AG08396 (cell line): ENCODE results near the gene SCN11A.

Experiments used
- DNase-seq: peaks from one replicate; pipeline ENCODE4 v3.0.0; 2012; ENCODE audit warnings: low spot score, mixed read lengths

SCN11A gene

DNA sequence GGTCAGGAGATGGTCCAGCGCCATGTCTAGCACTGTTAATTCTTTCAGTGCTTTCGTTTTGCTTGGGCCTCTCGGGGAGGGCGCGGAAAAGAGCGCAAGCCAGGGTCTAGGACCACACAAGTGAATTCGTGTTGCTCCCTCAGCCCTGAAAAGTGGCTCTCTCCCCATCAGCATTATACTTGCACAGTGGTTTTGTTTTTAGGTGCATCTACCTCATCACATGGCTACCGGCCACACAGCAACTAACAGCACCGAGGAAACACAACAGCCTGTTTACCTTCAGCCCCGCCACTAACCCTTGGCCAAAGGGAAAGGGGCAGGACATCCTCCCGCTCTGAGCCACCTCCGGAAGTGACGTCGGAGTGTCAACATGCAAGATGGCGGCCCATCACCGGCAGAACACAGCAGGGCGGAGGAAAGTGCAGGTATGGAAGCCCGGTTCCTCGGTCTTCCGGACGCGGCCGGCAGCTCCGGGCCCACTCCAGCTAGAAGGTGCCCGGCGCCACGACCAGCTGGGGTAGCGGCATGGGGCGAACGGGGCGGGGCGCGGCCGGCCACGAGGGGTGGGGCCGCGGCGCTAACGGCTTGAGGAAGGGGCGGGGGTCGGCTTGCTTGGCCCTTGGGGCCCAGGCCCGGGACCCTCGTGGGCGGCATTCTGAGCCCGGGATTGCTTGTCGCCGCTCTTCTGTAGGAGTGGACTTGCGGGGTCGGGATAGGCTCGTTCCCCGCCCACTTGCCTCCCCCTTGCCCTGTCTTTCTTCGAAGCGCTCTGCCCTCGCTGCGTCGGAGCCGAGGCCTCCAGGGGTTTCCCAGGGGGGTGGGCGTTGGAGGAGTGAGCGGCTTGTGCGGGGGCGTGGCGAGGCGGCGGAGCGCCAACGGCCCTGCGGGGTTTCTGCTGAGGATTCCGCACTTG is at the start of gene SCN11A, which contains the start of gene WDR48:
SCN11A (minus strand) TSS at position 296 of the 913 bp plus-strand sequence. CDS start 101,582 bp downstream, outside the sequence.
WDR48 (plus strand) TSS at position 368 of the 913 bp plus-strand sequence; CDS start at position 378, 10 bp downstream.
- DNase-seq, result peak; percentile 94

DNA sequence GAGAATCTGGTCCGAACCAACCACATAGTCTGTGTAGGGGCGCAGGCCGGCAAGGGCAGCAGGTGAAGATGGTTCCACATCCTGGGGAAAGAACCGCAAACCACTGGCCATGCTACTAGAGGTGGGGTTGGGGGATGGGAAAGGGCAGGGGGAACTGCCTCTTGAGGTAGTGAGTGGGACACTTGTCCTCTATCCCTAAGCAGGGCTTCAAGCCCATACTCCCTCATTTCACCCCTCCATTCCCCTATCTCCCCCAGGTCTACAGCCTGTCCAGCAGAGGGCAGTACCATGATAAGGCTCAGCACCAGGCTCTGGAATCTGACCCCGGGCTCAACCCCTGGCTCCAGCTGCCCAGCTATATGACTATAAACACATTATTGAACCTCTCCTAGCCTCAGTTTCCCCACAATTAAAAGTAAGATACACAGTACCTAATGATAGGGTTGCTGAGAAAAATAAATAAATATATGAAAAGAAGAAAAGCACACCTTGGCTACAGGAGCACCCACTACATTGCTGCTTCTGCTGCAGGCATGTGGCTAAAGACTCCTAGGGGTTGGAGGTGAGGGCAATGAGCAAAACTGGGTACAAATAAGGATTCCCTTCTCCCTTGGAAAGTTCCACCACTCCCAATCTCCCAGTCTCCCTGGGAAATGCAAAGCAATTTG is 49.4 kb upstream of the SCN11A start:
- peak; percentile 76 for DNase-seq

DNA sequence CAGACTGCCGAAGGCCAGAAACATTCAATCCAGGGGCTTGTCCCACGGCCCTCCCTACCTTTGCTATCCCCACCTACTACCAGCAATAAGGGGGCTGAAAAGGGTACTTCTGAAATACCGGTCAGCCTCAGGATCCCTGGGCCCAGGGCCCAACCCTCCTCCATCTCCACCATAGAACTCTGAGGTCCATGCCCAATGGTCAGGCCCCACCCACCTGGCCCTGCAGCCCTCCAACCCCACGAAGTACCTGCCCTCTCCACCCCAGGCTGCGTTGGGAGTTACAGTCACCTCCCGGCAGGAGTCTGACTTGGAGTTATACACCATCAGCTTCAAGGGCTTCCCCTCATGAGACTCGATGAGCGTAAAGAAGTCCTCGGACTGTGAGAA is 48.7 kb upstream of the SCN11A start:
- DNase-seq, result no peak

DNA sequence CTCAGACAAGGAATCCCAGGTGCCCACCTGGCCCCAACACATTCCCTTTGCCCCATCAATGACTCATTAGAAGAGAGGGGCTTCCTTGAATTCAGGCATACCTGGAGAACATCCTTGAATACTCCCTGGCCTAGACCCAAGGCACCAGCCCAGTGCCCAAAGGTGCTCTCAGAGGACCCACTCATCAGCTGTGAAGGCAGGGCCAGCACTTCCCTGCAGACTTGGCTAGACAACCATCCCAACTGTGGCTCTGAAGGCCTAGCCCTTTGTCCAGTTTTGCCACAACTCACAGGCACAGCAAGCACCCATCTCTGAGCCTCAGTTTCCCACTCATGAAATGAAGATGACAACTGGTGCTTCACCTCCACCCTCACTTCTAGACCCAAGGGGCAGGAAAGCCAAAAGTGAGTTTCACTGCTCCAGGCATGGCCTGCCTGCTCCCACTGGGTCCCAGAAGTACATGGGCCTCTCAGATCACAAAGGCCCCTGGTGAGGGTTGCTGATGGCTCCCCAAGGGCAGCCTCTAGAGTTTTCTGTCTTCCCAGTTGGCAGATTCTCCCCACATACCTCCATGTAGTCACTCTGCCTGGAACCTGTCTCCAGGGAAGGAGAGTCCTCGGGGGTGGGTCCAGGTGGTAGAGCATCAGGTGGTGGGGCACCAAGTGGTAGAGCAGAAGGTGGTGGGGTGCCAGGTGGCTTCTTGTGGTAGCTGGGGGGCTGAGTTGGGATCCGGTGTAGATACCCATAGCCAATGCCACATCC is 48.2 kb upstream of the SCN11A start:
- DNase-seq, result no peak

DNA sequence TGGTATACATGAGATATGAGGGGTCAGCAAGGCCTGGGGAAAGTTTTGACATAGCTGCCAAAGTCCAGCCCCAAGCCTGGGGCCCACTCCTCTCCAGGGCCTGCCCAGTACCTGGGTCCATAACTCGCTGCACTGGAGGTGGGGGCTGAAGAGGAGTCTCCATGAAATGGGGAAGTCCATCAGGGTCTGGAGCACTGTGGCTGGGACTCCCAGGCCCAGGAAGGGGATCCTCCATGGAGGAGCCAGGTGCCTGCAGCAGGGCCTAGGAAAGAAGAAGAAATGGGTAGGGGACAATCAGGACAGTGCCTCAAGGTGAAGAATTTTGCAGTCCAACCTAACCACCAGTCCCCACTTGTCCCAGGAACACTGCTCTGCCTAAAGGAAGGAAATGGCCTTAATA is 47.5 kb upstream of the SCN11A start:
- no peak for DNase-seq

DNA sequence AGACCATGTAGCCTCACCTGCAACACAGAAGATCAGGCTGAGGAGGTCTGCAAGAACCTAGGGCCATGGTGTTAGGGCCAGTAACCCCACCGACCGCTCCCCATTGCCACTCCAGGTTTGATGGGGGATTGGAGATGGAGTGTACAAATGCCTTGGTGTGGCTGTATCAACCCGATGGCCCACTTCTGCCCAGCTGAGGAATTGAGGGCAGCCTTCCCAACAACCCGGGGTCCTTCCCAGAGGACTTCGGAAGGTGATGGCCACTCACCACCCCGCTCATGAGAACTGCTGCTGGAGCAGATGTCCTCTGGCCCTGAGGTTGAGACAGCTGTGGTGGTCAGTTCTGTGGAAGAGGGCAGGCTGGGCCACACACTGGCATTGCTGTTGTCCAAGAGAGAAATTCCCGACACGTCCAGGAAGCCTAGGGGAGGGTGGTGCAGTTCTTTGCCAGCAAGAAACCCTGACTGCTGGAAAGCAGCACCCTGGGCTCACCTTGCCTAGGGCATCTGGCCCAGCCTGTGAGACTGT is 46.8 kb upstream of the SCN11A start:
- no peak for DNase-seq

DNA sequence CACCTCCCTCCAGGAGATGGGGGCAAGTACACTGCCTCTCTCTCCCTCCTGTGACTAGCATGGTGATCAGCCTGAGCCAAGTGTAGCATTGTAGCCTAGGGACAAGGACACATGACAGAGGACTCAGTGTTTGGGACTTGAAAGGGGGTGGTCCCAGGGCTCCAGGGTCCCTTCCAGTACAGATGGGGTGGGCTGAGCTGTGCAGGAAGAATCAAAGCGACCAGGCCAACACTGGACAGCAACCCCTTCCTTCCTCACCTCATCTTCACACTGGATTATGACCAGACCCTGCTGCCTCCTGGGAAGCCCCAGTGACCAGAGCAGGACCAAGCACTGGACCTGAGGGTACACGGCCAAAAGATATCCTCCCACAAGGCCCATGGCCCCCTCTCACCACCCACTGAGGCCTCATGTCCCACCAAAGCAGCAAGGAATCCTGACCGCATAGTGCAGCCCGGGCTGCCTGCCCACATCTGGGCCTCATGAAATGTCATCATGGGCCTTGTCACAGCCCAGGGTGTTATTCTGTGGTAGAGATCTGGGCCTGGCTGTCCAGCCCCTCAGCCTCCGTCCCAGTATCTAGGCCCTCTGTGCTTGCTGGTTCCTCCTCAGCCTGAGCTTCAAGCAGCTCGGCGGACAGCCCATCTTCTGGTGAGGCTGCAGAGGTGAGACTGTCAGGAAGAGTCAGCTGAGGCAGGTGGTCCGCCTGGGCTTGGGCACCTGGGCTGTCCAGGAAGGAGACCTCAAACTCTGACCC is 46.1 kb upstream of the SCN11A start:
- DNase-seq, result no peak

DNA sequence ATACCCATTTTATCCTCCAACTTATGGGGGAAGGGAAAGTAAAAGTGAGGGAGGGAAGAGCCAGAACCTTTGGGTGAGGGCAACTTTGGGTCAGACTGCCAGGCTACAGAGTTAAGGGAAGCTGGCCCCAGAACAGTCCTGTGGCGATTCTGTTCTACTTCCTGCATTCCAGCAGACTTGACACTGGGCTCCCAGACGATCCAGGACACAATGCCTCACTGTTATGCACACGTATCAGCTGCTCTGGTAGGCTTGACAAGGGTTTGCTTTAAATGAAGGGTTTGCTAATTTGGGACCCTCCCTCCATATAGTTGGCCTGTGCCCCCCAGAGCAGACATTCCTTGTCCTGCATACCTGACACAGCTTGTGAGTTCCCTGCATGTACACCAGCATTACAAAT is 45.0 kb upstream of the SCN11A start:
- DNase-seq, result peak; percentile 45

DNA sequence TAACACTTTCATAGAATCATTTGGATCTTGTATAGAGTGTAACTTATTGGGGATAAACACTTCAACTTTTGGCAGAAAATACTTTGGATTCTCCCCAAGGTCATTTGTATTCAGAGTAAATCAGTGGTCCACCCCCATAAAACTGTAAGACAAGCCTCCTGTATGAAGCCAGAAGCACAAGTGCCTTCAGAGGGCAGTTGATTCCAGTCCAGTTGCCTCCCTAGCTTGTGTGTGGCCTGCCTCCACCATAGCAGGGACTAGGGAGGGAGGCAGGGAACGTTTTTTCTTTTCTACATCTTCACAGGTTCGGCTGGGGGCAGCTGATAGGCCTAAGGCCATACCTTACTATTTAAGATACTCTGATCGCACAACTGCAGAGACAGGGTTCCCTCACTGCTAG is 44.0 kb upstream of the SCN11A start:
- DNase-seq, result no peak

DNA sequence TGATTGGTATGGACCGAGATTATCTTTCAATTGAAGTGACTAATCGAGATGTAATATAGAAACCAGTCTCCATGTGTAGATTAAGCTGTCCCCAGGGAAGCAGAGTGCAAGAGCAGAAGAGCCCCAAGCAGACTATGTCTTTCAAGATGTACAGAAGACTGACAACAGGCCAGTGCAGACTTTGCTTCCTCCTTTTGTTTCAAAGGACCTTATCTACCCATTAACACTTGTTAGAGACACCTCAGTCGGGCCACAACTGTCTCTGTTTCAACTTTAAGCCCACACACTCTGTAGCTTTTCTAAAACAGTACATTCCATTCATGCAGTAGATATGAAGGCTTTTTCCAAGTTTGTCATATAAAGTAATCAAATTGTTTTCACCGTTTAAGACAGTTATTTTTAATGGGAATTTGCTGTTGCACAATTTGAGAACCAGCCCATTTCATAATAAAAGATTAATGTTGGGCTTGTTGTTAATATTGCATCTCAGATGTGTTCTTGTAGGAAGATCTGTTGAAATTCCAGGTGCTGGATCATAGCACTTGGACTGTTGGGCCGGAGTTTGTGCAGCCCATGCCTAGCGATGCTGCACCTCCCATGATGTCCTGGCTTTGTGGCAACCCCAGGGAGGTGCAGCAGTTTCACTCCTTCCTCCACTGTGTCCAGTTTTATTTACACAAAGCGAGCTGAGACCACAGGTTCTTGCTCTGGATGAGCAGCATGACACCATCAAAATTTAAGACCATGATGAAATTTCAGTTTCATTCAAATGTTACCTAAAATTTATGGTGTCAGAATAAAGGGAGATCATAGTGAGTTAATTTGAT is 43.3 kb upstream of the SCN11A start:
- no peak for DNase-seq

DNA sequence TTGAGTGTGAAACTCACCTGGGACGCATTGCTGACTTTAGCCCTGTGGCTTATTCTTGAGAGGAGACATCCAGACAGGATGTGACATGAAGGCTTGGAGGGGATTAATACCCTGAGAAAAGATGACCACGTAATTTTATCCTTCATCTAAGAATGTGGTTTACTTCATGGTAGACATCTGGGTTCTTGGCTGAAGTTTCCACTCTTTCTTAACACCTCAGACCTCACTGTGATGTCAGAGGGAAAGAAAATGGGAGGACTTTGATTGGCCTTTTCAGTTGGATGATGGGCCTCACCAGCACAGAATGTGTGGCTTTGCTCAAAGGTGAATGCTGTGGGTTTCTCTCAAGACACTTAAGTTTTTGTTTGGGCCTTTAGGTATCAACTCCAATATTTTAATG is 39.2 kb upstream of the SCN11A start:
- no peak for DNase-seq

DNA sequence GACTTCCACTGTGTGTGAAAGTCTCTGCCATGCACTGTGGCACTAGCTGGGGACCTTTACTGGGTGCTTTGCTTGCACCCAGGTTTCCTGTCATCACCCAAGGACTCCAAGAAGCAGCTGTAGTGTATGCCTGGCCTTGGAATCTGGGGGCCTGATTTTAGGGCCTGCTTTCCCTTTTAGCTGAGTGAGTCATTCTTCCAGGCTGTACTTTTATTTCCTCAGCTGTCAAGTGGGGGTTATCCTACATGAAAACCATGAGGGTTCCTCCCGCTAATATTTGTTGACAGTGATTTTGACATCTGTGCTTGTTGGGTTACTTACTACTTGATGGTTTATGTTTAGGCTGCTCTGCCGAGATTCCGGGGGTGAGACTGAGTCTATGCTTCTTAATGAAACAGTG is 37.1 kb upstream of the SCN11A start:
- no peak for DNase-seq

DNA sequence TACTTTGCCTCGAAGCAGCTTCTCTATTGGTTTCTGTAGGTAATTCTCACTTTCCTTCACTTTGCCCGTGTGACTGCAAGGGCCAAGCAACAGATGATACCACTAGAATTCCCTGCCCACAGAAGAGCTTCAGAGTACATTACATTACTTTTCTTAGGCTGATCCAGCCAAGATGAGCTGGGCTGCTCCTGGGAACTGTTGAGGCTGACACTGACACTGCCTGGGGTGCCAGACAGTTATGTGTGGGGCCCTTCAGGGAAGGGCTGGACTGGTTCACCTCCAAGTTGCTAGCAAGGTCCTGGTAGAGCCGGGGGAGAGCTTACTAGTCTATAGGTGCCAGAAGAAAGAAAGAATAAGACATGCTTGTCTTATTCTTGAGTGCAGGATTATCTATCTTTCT is 36.7 kb upstream of the SCN11A start:
- DNase-seq, result no peak

DNA sequence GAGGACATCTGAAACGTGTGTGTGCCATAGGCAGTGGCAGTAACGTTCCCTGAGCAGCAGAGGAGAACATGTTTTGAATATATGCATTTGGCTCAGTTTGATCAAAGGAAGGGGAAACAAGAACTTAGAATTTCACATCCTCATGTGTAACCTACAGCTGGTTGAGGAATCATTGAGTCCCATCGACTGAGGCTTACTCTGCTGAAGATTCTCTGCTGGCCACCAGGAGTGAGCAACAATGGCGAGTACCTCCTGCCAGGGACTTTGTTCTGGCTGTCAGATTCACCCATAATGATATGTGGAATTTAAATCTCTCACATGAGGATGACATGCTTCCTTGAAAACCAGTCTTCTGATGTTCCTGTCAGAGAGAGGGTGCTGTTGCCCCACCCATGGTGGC is 34.4 kb upstream of the SCN11A start:
- DNase-seq, result no peak

DNA sequence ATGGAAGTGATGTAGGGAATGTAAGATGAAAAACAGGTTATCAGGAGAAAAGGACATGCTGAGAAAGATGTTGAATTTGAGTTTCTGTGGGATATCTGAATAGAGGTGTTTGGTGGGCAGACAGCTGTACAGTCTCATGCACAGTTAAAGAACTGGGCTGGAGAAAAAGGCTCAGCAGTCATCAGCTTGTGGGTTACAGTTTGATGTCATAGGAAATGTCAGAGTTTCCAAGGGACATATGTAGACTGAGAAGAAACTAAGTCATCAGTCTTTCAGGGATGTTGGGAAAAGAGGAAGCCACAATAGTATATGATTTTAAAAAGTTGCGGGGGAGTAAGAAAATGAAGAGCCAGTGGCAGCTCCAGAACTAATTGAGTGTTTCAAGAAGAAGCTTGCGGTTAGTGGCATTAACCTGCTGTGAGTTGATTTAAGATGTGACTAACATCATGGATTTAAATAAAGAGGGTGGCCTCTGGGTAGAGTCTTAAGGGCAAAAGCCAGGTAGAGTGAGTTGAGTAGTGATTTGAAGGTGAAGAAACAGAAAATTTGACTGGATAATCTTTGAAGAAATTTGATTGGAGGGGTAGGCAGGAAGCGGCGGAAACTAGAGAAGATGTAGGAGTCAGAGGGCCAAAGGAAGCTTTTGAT is 31.0 kb upstream of the SCN11A start:
- DNase-seq, result no peak

DNA sequence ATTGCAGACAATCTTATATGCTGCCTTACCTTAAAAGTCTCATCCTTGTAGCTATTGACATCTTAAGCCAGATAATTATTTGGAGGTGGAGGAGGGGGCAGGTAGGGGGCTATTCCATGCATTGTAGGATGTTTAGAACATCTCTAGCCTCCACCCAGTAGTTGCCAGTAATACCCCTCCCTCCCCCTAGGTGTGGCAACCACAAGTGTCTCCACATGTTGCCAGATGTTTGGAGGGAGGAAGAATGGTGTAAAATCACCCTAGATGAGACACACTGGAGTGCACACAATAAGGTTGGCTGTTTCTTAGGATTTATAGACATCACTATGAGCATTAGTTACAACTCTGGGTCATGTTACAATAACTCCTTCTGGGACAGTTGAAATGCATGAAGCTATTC is 28.3 kb upstream of the SCN11A start:
- DNase-seq, result no peak

DNA sequence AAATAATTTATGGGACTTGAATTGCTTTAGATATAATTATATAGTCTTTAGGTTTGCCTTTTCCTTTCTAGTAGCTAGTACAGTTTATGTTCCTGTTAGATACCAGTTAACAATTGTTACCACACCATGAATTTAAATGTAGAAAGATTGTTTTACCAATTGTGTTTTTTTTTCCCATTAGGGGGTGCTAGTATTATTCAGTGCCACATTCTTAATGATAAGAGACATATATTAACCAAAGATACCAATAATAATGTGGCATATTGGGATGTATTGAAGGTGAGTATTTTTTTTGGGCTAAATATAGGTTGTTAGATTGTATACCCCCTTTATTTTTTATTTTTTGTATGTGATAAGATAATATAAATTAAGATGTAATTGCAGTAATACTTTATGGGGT is 27.8 kb upstream of the SCN11A start:
- DNase-seq, result no peak

DNA sequence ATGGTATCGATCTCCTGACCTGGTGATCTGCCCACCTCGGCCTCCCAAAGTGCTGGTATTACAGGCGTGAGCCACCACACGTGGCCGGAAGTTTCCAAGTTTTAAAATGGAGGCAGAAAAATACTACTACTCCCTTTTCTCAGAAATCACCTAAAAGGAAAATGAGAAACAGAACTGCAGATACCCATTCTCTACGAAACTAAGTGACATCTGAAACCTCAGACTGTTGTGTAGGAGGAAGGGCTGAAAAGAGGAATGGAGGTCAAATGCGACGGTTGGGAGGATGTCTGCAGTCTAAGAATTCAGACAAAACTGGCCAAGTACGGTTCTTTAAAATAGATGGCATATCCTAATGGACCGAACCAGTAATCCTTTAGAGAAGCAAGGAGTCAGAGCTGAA is 24.2 kb upstream of the SCN11A start:
- no peak for DNase-seq

DNA sequence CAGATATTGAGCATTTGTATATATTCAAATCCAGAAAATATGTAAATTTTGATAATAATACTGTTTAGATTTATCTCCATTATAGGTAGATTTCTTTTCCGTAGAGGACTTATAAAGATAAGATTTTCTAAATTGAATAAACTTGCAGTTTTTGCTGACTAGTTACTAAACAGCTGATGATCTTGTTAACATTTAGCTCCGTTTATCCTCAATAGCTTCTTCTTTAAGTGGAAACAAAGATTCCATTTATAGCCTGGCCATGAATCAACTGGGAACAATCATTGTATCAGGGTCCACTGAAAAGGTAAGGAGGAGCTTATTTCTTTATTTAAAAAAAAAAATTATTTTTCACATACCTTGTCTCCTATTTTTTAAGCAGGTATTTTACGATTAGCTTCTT is 16.8 kb upstream of the SCN11A start:
- no peak for DNase-seq

DNA sequence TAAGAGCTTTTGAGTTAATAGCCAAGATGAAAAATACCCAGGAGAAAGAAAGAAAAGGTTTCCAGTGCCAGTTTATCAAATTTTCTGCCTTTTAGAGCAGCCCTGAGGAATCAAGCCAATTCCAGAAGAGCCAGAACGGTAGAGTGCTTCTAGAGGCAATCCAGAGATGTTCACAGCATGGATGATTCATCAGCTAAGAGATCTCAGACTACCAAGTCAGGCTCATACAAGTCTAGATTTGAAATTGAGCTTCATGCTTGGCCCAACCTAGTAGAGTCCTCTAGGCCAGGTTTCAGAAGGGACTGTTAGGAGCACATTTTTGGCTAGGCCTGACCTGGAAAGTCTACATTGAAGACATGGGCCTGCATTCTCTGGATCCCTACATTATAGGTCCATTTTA is 15.5 kb upstream of the SCN11A start:
- no peak for DNase-seq
